Measurements from ENCODE around the gene PCDHGA9.
"Not testable (repeated sequence)": the region's sequence is repeated elsewhere in the genome, so short reads cannot be mapped to it uniquely, and the experiment has no call there.

The PCDHGA9 gene

GRCh38 chr5:141403387-141403786 is 809 bp downstream of the PCDHGA9 start:
- H3K27ac ChIP-seq: no peak overlapping the region
- TF ChIP-seq CTCF (conservative IDR thresholded peaks at IDR 0.05): no peak

GRCh38 chr5:141407790-141408505 is 5.4 kb downstream of the PCDHGA9 start, which contains the start of gene PCDHGB6:
TSS of gene PCDHGB6 (plus strand) at chr5:141408021. CDS start at chr5:141408203, 182 bp downstream.
- H3K27ac ChIP-seq: not testable (repeated sequence)

- H3K27ac ChIP-seq: no peak overlapping the region
- TF ChIP-seq CTCF (conservative IDR thresholded peaks at IDR 0.05): no peak
These were observed 7.2 kb downstream of the PCDHGA9 start for GRCh38 chr5:141409598-141410306.

GRCh38 chr5:141411575-141411974 is 9.0 kb downstream of the PCDHGA9 start:
- H3K27ac ChIP-seq: no peak overlapping the region
- no peak for TF ChIP-seq CTCF (conservative IDR thresholded peaks at IDR 0.05)

GRCh38 chr5:141412854-141413539 is 10.4 kb downstream of the PCDHGA9 start, which contains the start of gene PCDHGA10:
TSS of gene PCDHGA10 (plus strand) at chr5:141412987. CDS start at chr5:141413176, 189 bp downstream.
- H3K27ac ChIP-seq: no peak within 1 kb of the TSS
- peak; percentile 63 for TF ChIP-seq CTCF (conservative IDR thresholded peaks at IDR 0.05)

GRCh38 chr5:141413540-141414069 is 11.0 kb downstream of the PCDHGA9 start:
- TF ChIP-seq CTCF (conservative IDR thresholded peaks at IDR 0.05): no peak
- no peak overlapping the region for H3K27ac ChIP-seq

- not testable (repeated sequence) for H3K27ac ChIP-seq
These were observed 12.1 kb downstream of the PCDHGA9 start for GRCh38 chr5:141414548-141415274.

GRCh38 chr5:141415275-141415618 is 12.7 kb downstream of the PCDHGA9 start:
- H3K27ac ChIP-seq: not testable (repeated sequence)
